H1 (cell line): ENCODE data around the gene FAHD1. TPM values are rescaled to one million over a fixed set of nuclear protein-coding genes. Genes with fewer than 3 reads are reported as not detected.

ENCODE experiments used
- KDM5A ChIP-seq: fragments of 200-600 bp; IDR thresholded peaks from 2 replicates; pipeline ENCODE4 v1.7.1; 2012; ENCODE audit warnings: mild to moderate bottlenecking, low read length, inconsistent platforms, mixed read lengths
- SUZ12 ChIP-seq: fragments of 200-600 bp; sonication (generic); IDR thresholded peaks from 2 replicates; pipeline ENCODE4 v1.6.1; 2012; ENCODE audit warnings: mild to moderate bottlenecking, inconsistent platforms, low read length, moderate library complexity, mixed read lengths
- polyA plus RNA-seq, 7 experiments: library from polyadenylated mRNA; depleted of rRNA in 3 of 7; stranded (reverse) in 5 of 7; unstranded in 2 of 7; fragments of >200 nt in 5 of 7; fragments of 200-250 nt in 2 of 7; gene quantifications; 1 replicate in 5 of 7; 2 replicates in 1 of 7; 4 replicates in 1 of 7; pipeline versions ENCODE4 v1.2.1 to v1.2.3, GENCODE V29; 2011 to 2013; ENCODE audit warnings: missing spikeins in 2 of 7, mixed read lengths in 2 of 7
- total RNA-seq: library from RNA; stranded (reverse); fragmentation: NEBNext Ultra II Directional; extraction: Animal tissue kit (Norgen Biotek cat#: 25700); gene quantifications from 2 replicates; pipeline ENCODE4 v1.2.1, GENCODE V29; 2021
- TF ChIP-seq, protein P1 (sequence below): IDR thresholded peaks from 2 replicates; pipeline ENCODE4 v1.6.1; 2012; ENCODE audit warnings: inconsistent platforms

Gene FAHD1
- total and polyA plus RNA-seq, 2 of the 8 experiments (the other 6 are each of a cell fraction or from before 2014, with no cell fraction given): 20.4 to 31.9 TPM

- no peak for TF ChIP-seq KDM5A
- TF ChIP-seq, protein P1, sequence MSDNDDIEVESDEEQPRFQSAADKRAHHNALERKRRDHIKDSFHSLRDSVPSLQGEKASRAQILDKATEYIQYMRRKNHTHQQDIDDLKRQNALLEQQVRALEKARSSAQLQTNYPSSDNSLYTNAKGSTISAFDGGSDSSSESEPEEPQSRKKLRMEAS: no peak
- no peak for TF ChIP-seq SUZ12
Observed at GRCh38 chr16:1792836-1793577, 34.0 kb upstream of the FAHD1 start (continued).
